OCI-LY1 (cell line): ENCODE measurements around the gene CD82.

ENCODE experiments used
- H2AFZ ChIP-seq: fragments of 200-600 bp; sonication (generic), shearing (Covaris generic); 2 replicates; pipeline ENCODE4 v1.6.0; 2014; ENCODE audit warnings: antibody characterized with exemption, mild to moderate bottlenecking, low read length
- H3F3A ChIP-seq: fragments of 200-600 bp; sonication (generic), shearing (Covaris generic); 2 replicates; pipeline ENCODE4 v1.6.0; 2014; ENCODE audit warnings: mild to moderate bottlenecking, antibody characterized with exemption, low read length, moderate library complexity; ENCODE audit not compliant: insufficient read depth
- H3K27ac ChIP-seq: fragments of 200-600 bp; sonication (generic); 2 replicates; pipeline ENCODE4 v1.5.1; 2014; ENCODE audit warnings: low read length, mixed run types, mild to moderate bottlenecking, low read depth; ENCODE audit not compliant: poor library complexity, severe bottlenecking
- H3K27me3 ChIP-seq: fragments of 200-600 bp; sonication (generic); 2 replicates; pipeline ENCODE4 v1.6.0; 2014; ENCODE audit warnings: antibody characterized with exemption, mild to moderate bottlenecking, low read length, moderate library complexity; ENCODE audit not compliant: insufficient read depth
- H3K36me3 ChIP-seq: fragments of 200-600 bp; sonication (generic); 2 replicates; pipeline ENCODE4 v1.6.1; 2014; ENCODE audit warnings: mild to moderate bottlenecking, antibody characterized with exemption, low read length, moderate library complexity, mixed read lengths; ENCODE audit not compliant: insufficient read depth
- H3K4me1 ChIP-seq: fragments of 200-600 bp; sonication (generic); 2 replicates; pipeline ENCODE4 v1.5.1; 2014; ENCODE audit warnings: mild to moderate bottlenecking, low read length, moderate library complexity; ENCODE audit not compliant: insufficient read depth, severe bottlenecking
- H3K4me2 ChIP-seq: fragments of 200-600 bp; sonication (generic), shearing (Covaris generic); 2 replicates; pipeline ENCODE4 v1.6.1; 2014; ENCODE audit warnings: low read length
- H3K4me3 ChIP-seq: fragments of 200-600 bp; sonication (generic); 2 replicates; pipeline ENCODE4 v1.5.1; 2014; ENCODE audit warnings: low read length, low read depth, mild to moderate bottlenecking, mixed read lengths; ENCODE audit not compliant: poor library complexity, severe bottlenecking
- H3K79me2 ChIP-seq: fragments of 200-600 bp; shearing (Covaris generic); 2 replicates; pipeline ENCODE4 v1.6.1; 2016; ENCODE audit warnings: mixed run types, low read length, mixed read lengths; ENCODE audit not compliant: insufficient read depth
- H3K9ac ChIP-seq: fragments of 200-600 bp; sonication (generic), shearing (Covaris generic); 2 replicates; pipeline ENCODE4 v1.6.1; 2014; ENCODE audit warnings: mild to moderate bottlenecking, low read length, mixed read lengths
- H3K9me2 ChIP-seq: fragments of 200-600 bp; sonication (generic), shearing (Covaris generic); 2 replicates; pipeline ENCODE4 v1.6.1; 2014; ENCODE audit warnings: low read depth, mild to moderate bottlenecking, low read length, mixed read lengths
- H3K9me3 ChIP-seq: fragments of 200-600 bp; shearing (Covaris generic); 2 replicates; pipeline ENCODE4 v1.6.1; 2014; ENCODE audit warnings: low read length, mixed read lengths
- H4K20me1 ChIP-seq: fragments of 200-600 bp; sonication (generic), shearing (Covaris generic); 2 replicates; pipeline ENCODE4 v1.6.0; 2016; ENCODE audit warnings: mild to moderate bottlenecking, low read length; ENCODE audit not compliant: insufficient read depth
- CTCF ChIP-seq: fragments of 200-600 bp; sonication (generic), shearing (Covaris generic); IDR thresholded peaks from 2 replicates; pipeline ENCODE4 v1.5.1; 2017; ENCODE audit warnings: mild to moderate bottlenecking, antibody characterized with exemption, low read length, moderate library complexity, mixed read lengths
- EZH2 ChIP-seq: fragments of 200-600 bp; sonication (generic), shearing (Covaris generic); IDR thresholded peaks from 2 replicates; pipeline ENCODE4 v1.8.0; 2017; ENCODE audit warnings: borderline replicate concordance, mixed run types, mild to moderate bottlenecking, antibody characterized with exemption, low read length, moderate library complexity, mixed read lengths

The CD82 gene

GRCh38 chr11:44573333-44573732 is 7.9 kb downstream of the CD82 start:
- no peak for TF ChIP-seq CTCF
- no peaks in the 10 kb centered on the region for H3K9me3 ChIP-seq
- no peaks in the 10 kb centered on the region for H3K9me2 ChIP-seq
- H2AFZ ChIP-seq: no peak overlapping the region
- no peak overlapping the region for H3K4me3 ChIP-seq
- H3K27me3 ChIP-seq: no peaks in the 10 kb centered on the region
- H3K4me1 ChIP-seq: peaks cover 18% of the 10 kb centered on the region
- no peak overlapping the region for H3K9ac ChIP-seq
- H3K27ac ChIP-seq: no peak overlapping the region
- no peaks in the 10 kb centered on the region for H3K36me3 ChIP-seq
- no peak overlapping the region for H3K4me2 ChIP-seq
- no peaks in the 10 kb centered on the region for H3F3A ChIP-seq
- no peaks in the 10 kb centered on the region for H3K79me2 ChIP-seq
- H4K20me1 ChIP-seq: no peaks in the 10 kb centered on the region

GRCh38 chr11:44574610-44575287 is 9.3 kb downstream of the CD82 start:
- Histone ChIP-seq H3F3A (no peaks in the 10 kb centered on the region), H3K9me2 (no peaks in the 10 kb centered on the region), H2AFZ (no peak overlapping the region), H3K4me2 (no peak overlapping the region), H3K27ac (no peak overlapping the region), H3K79me2 (no peaks in the 10 kb centered on the region), H3K4me3 (no peak overlapping the region), H3K36me3 (no peaks in the 10 kb centered on the region), H3K9ac (no peak overlapping the region), H4K20me1 (no peaks in the 10 kb centered on the region), H3K27me3 (no peaks in the 10 kb centered on the region), H3K4me1 (peaks cover 12% of the 10 kb centered on the region), H3K9me3 (no peaks in the 10 kb centered on the region)
- no peak for TF ChIP-seq EZH2
- no peak for TF ChIP-seq CTCF

- no peak overlapping the region for H3K4me2 ChIP-seq
- H3K27me3 ChIP-seq: no peaks in the 10 kb centered on the region
- H3K4me1 ChIP-seq: peaks cover 12% of the 10 kb centered on the region
- H4K20me1 ChIP-seq: no peaks in the 10 kb centered on the region
- no peaks in the 10 kb centered on the region for H3K9me3 ChIP-seq
- no peaks in the 10 kb centered on the region for H3K36me3 ChIP-seq
- TF ChIP-seq EZH2: no peak
- no peak overlapping the region for H3K9ac ChIP-seq
- H3K79me2 ChIP-seq: no peaks in the 10 kb centered on the region
- no peak overlapping the region for H3K4me3 ChIP-seq
- no peak overlapping the region for H3K27ac ChIP-seq
- H3K9me2 ChIP-seq: no peaks in the 10 kb centered on the region
- no peak overlapping the region for H2AFZ ChIP-seq
- H3F3A ChIP-seq: no peaks in the 10 kb centered on the region
Measured at GRCh38 chr11:44575288-44575672, 9.8 kb downstream of the CD82 start.

GRCh38 chr11:44575962-44576361 is 10.5 kb downstream of the CD82 start:
- H3F3A ChIP-seq: no peaks in the 10 kb centered on the region
- no peaks in the 10 kb centered on the region for H3K36me3 ChIP-seq
- H3K4me3 ChIP-seq: no peak overlapping the region
- H3K9ac ChIP-seq: no peak overlapping the region
- H3K9me3 ChIP-seq: no peaks in the 10 kb centered on the region
- H3K27me3 ChIP-seq: no peaks in the 10 kb centered on the region
- H3K79me2 ChIP-seq: no peaks in the 10 kb centered on the region
- peaks cover 12% of the 10 kb centered on the region for H3K4me1 ChIP-seq
- TF ChIP-seq EZH2 (no peak), CTCF (no peak)
- no peak overlapping the region for H2AFZ ChIP-seq
- no peaks in the 10 kb centered on the region for H3K9me2 ChIP-seq
- H3K4me2 ChIP-seq: no peak overlapping the region
- no peaks in the 10 kb centered on the region for H4K20me1 ChIP-seq
- H3K27ac ChIP-seq: no peak overlapping the region
